ENCODE measurements around the gene KIF20A.

DNA sequence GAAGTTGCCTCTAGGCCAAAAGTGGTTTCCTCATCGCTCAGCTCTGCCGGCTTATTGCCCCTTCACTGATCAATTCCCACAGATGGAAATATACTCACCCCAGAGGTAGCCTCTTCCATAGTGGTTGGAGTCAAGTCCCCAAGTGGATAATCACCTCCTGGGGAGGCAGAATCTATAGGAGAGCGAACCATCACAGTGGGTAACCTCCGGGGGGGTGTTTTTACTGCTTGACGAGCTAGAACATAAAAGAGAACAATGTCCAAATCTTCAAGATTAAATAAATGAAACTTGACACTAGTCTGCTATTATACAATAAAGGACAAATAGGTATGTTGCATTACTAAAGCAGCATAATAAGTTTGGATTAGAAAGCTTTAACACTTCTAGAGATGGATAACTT lies 9.8 kb upstream of the KIF20A start:
- TF ChIP-seq, protein P1, sequence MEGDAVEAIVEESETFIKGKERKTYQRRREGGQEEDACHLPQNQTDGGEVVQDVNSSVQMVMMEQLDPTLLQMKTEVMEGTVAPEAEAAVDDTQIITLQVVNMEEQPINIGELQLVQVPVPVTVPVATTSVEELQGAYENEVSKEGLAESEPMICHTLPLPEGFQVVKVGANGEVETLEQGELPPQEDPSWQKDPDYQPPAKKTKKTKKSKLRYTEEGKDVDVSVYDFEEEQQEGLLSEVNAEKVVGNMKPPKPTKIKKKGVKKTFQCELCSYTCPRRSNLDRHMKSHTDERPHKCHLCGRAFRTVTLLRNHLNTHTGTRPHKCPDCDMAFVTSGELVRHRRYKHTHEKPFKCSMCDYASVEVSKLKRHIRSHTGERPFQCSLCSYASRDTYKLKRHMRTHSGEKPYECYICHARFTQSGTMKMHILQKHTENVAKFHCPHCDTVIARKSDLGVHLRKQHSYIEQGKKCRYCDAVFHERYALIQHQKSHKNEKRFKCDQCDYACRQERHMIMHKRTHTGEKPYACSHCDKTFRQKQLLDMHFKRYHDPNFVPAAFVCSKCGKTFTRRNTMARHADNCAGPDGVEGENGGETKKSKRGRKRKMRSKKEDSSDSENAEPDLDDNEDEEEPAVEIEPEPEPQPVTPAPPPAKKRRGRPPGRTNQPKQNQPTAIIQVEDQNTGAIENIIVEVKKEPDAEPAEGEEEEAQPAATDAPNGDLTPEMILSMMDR (IDR thresholded peaks at IDR 0.05) = no peak
- no peak for TF ChIP-seq EP300 (IDR thresholded peaks at IDR 0.05)
- no peak for TF ChIP-seq POLR2A (IDR thresholded peaks at IDR 0.05)

All from ovary (tissue), 3 donors.